K562 treated with DMSO at 1 percent for 12 hours (cell line): ENCODE data around the gene FCHO2. TPM values are rescaled to one million over a fixed set of nuclear protein-coding genes. Genes with fewer than 3 reads are reported as not detected.

Source experiments
- total RNA-seq: library from RNA; unstranded; fragments of 300-600 nt; gene quantifications from 2 replicates; pipeline ENCODE4 v1.2.3, GENCODE V29; 2022; ENCODE audit not compliant: insufficient read depth

FCHO2 gene, protein sequence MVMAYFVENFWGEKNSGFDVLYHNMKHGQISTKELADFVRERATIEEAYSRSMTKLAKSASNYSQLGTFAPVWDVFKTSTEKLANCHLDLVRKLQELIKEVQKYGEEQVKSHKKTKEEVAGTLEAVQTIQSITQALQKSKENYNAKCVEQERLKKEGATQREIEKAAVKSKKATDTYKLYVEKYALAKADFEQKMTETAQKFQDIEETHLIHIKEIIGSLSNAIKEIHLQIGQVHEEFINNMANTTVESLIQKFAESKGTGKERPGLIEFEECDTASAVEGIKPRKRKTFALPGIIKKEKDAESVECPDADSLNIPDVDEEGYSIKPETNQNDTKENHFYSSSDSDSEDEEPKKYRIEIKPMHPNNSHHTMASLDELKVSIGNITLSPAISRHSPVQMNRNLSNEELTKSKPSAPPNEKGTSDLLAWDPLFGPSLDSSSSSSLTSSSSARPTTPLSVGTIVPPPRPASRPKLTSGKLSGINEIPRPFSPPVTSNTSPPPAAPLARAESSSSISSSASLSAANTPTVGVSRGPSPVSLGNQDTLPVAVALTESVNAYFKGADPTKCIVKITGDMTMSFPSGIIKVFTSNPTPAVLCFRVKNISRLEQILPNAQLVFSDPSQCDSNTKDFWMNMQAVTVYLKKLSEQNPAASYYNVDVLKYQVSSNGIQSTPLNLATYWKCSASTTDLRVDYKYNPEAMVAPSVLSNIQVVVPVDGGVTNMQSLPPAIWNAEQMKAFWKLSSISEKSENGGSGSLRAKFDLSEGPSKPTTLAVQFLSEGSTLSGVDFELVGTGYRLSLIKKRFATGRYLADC
- total RNA-seq = 1.3 and 12.5 TPM in 2 replicates

DNA sequence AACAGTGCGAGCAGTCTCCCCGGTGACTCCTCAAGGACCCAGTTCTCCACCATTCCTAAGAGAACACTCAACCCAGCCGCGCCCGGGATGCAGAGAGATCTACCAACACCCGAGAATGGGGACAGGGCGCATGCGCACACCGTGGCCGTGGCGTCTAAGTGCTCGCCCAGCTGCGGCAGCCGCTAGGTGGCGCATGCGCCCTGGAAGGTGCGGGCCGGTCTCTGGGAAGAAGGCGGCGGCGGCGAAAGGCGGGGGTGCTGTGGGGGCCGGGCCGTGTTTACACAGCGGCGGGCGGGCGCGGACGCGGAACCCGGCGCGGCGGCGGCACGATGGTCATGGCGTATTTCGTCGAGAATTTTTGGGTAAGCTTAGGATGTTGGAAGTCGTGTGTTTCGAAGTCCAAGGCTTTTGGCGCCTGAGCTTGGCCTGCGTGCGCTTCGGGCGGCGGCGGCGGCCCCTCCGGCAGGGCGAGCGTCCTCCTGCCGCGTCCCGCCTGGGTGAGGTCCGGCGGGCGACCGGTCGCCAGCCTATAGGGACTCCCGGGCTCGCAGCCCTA is at the start of gene FCHO2:
Gene FCHO2 (plus strand): TSS at position 274 of the 556 bp plus-strand sequence. CDS start 56 bp downstream, at position 330.

DNA sequence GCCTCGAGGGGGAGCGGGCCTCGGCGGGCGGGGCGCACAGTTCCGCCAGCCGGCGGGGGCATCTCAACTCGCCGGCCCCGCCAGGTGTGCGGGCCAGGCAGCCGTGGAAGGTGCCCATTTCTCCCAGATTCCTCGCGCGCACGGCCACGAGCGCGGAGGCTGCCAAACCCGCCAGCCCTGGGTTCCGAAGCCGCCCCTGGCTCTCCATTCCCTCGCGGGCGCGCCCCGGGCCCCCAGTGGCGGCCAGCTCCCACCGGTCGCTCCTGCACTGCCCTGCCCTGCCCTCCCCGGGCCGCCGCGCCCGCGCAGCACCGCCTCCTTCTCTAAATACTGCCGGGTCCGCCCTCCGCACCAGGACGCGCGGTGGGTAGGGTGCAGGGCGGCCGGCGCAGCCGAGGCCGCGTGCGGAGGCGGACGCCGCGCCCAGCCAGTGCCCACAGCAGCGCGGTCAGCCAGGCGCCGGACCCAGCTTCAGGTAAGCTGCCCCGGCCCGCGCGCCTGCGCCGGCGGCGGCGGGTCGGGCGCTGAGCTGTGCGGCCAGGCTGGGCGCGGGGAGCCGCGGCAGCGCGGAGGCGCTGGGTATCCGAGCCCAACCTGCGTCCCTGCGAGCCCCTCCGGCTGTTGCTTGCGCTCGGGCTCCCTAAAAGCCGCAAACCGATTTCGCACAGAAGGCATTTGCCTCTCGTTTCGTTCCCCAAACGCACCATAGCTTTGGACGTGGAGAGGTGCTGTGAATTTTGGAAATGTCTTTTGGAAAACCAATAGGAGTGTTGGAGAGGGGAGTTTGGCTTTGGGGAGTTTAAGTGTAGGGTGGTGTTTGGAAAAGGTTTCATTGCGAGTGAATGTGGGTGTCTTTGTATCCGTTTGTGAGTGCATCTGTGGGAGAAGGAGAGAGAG is 164.6 kb downstream of the FCHO2 start, which contains the start of gene TMEM171:
Gene TMEM171 (plus strand): TSS at position 354 of the 897 bp plus-strand sequence. CDS start 2,799 bp downstream, outside the sequence.

Other genes with a start within 250 kb of the FCHO2 start
- gene TNPO1, start 139.4 kb upstream of the FCHO2 start, total RNA-seq = 11.7 and 61.7 TPM in 2 replicates
- gene TMEM171, start 164.5 kb downstream of the FCHO2 start, total RNA-seq = not detected in 2 replicates
- not detected in 2 replicates for gene TMEM174, start 217.2 kb downstream of the FCHO2 start, total RNA-seq